ENCODE measurements around the gene FAM200A. TPM values are rescaled to one million over a fixed set of nuclear protein-coding genes. Genes with fewer than 3 reads are reported as not detected.

FAM200A gene
- total and polyA plus RNA-seq, 2 of the 8 experiments (the other 6 are each of a cell fraction or from before 2014, with no cell fraction given), result 4.3 to 7.5 TPM

DNA sequence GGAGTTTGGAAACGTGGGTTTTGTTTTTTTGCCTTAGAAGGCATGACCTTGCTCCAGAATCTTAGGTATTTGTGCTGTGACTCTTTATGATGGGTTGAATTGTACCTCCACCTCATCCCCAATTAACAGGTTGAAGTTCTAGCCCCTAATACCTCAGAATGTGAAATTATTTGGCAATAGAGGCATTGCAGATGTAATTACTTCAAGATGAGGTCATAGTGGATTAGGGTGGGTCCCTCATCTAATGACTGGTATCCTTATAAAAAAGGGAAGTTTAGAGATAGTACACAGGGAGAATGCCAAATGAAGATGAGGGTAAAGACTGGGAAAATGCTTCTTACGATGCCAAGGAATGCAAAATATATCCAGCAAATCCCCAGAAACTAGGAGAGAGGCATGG is 3.0 kb upstream of the FAM200A start:
- Histone ChIP-seq H2BK20ac (ENCODE audit: low read length) (no peak overlapping the region), H3K79me1 (ENCODE audit: low read depth, low read length) (peaks cover 2% of the 10 kb centered on the region), H3K36me3 (ENCODE audit: control insufficient read depth in 2 of 4, insufficient read depth in 4 of 4, low read length in 3 of 4) (peaks cover 0 to 7% (median 0%) of the 10 kb centered on the region in 4 experiments; a peak in 5 of 8 replicates), H2BK120ac (replicated peaks; ENCODE audit: low read depth, low read length) (no peak overlapping the region), H3K56ac (replicated peaks; ENCODE audit: insufficient read length, low read depth, low read length) (no peak overlapping the region), H3K4me1 (replicated peaks in 1 of 4; ENCODE audit: control insufficient read depth in 3 of 4, insufficient read depth in 4 of 4, low read length in 3 of 4) (peaks cover 0 to 5% (median 0%) of the 10 kb centered on the region in 4 experiments; a peak in 5 of 7 replicates), H4K91ac (replicated peaks; ENCODE audit: insufficient read length, low read length) (no peak overlapping the region), H4K8ac (ENCODE audit: extremely low read depth, insufficient read depth, low read length) (no peak overlapping the region), H3K14ac (ENCODE audit: insufficient read length) (no peak overlapping the region), H3K18ac (ENCODE audit: extremely low read depth, low read length) (no peak overlapping the region), H3K9me3 (ENCODE audit: insufficient read depth in 2 of 2, low read depth in 1 of 2, low read length in 1 of 2) (no peaks in the 10 kb centered on the region), H3K23ac (ENCODE audit: insufficient read length) (no peak overlapping the region), H3K9ac (replicated peaks in 1 of 4; ENCODE audit: extremely low read depth in 1 of 4, low read depth in 3 of 4, low read length in 3 of 4) (no peak overlapping the region), H4K20me1 (replicated peaks in 1 of 2; ENCODE audit: control insufficient read depth in 1 of 2, insufficient read depth in 2 of 2, low read length in 2 of 2) (no peaks in the 10 kb centered on the region), H3K4me3 (ENCODE audit: extremely low read depth in 1 of 4, insufficient read depth in 2 of 4, low read depth in 3 of 4, low read length in 4 of 4) (no peak overlapping the region), H3K4me2 (ENCODE audit: insufficient read depth in 1 of 2, low read depth in 2 of 2, low read length in 2 of 2) (no peak overlapping the region), H3K27me3 (replicated peaks in 1 of 4; ENCODE audit: control insufficient read depth in 3 of 4, extremely low read depth in 1 of 4, insufficient read depth in 3 of 4, low read length in 3 of 4) (no peaks in the 10 kb centered on the region), H2BK5ac (ENCODE audit: low read depth, low read length) (no peak overlapping the region), H3K23me2 (ENCODE audit: low read depth, low read length) (peaks cover 5% of the 10 kb centered on the region), H3K27ac (ENCODE audit: low read depth, low read length) (no peak overlapping the region), H4K5ac (ENCODE audit: insufficient read length, low read depth, low read length) (no peak overlapping the region), H3K79me2 (ENCODE audit: control insufficient read depth in 1 of 2, insufficient read depth in 2 of 2, low read length in 2 of 2) (peaks cover 5 to 32% of the 10 kb centered on the region in 2 experiments), H2AK5ac (ENCODE audit: low read depth, low read length) (no peak overlapping the region), H2BK15ac (ENCODE audit: low read length) (no peak overlapping the region), H2BK12ac (ENCODE audit: low read depth, low read length) (no peak overlapping the region), H3K4ac (replicated peaks; ENCODE audit: insufficient read length, low read depth, low read length) (no peak overlapping the region), H2AFZ (ENCODE audit: low read length) (no peak overlapping the region)
- no peak for DNase-seq (ENCODE audit: low read depth in 1 of 2, low spot score in 2 of 2)
- no peak for FAIRE-seq
- CTCF ChIA-PET (ENCODE audit: partially characterized antibody), result interaction anchor here (1.2 kb wide), 1 partner anchor 95 kb away, joined by 3 read pairs; no protein-coding TSS in a partner anchor
- 94% methylated on average over 2 of the region's 2 CpGs; no CpG with 5 or more reads in 1 of the 2 experiments for WGBS, 2 experiments (ENCODE audit: extremely low coverage in 1 of 2, insufficient coverage in 1 of 2, insufficient read length in 1 of 2, insufficient replicate concordance in 2 of 2, low coverage in 1 of 2, low lambda C conversion rate in 2 of 2, missing lambda C conversion rate in 1 of 2)
- TF ChIP-seq RFX5 (IDR thresholded peaks at IDR 0.05; ENCODE audit: borderline replicate concordance, low read depth, low read length) (no peak), JUND (IDR thresholded peaks at IDR 0.05; ENCODE audit: low read length) (no peak), TAF7 (optimal IDR thresholded peaks at IDR 0.05; ENCODE audit: borderline replicate concordance, low read depth, low read length) (no peak), ASH2L (IDR thresholded peaks at IDR 0.05; ENCODE audit: low read length) (no peak), SRF (IDR thresholded peaks at IDR 0.05; ENCODE audit: low read depth, low read length) (no peak), YY1 (IDR thresholded peaks at IDR 0.05; ENCODE audit: low read depth, low read length) (no peak), POLR2A (IDR thresholded peaks at IDR 0.05; ENCODE audit: control extremely low read depth in 1 of 2, low read depth in 2 of 2, low read length in 2 of 2) (no peak), CEBPB (IDR thresholded peaks at IDR 0.05; ENCODE audit: low read depth, low read length) (no peak), CHD1 (IDR thresholded peaks at IDR 0.05; ENCODE audit: low read depth, low read length) (no peak), SIX5 (IDR thresholded peaks at IDR 0.05; ENCODE audit: low read depth, low read length) (no peak), EGR1 (IDR thresholded peaks at IDR 0.05; ENCODE audit: borderline replicate concordance, low read depth, low read length) (no peak), MAFK (IDR thresholded peaks at IDR 0.05; ENCODE audit: low read depth, low read length) (no peak), SIRT6 (IDR thresholded peaks at IDR 0.05; ENCODE audit: low read length) (no peak)
- POLR2A ChIA-PET (ENCODE audit: partially characterized antibody), result interaction anchor here (1.7 kb wide), 1 partner anchor 147 kb away, joined by 3 read pairs; the partner anchor contains the start of genes BUD31 and PDAP1

Data from H1 (cell line).